DND-41 (cell line): ENCODE data around the gene COX7B.

Source experiments
- ATAC-seq: fragments of 200-7000 bp; cut with Tn5 transposase; 3 replicates; pipeline ENCODE4 v1.9.1; 2021; ENCODE audit warnings: low read depth; ENCODE audit not compliant: insufficient read depth
- DNase-seq: peaks from one replicate; pipeline ENCODE4 v3.0.0-alpha.2; 2020
- H2AFZ ChIP-seq: 2 replicates; pipeline ENCODE4 v1.6.0; 2012; ENCODE audit warnings: low read depth, low read length
- H3K27ac ChIP-seq: 2 replicates; pipeline ENCODE4 v1.5.1; 2012; ENCODE audit warnings: low read length, inconsistent platforms
- H3K27me3 ChIP-seq: fragments of 200-600 bp; sonication (generic); 2 replicates; pipeline ENCODE4 v1.6.0; 2012; ENCODE audit warnings: low read length, mild to moderate bottlenecking, inconsistent platforms; ENCODE audit not compliant: insufficient read depth, poor library complexity
- H3K36me3 ChIP-seq: 2 replicates; pipeline ENCODE4 v1.5.1; 2012; ENCODE audit warnings: low read length, inconsistent platforms; ENCODE audit not compliant: insufficient read depth
- H3K4me1 ChIP-seq: 2 replicates; pipeline ENCODE4 v1.5.1; 2012; ENCODE audit warnings: mild to moderate bottlenecking, low read length; ENCODE audit not compliant: insufficient read depth
- H3K4me2 ChIP-seq: 2 replicates; pipeline ENCODE4 v1.6.0; 2012; ENCODE audit warnings: mild to moderate bottlenecking, moderate library complexity, low read length, inconsistent platforms; ENCODE audit not compliant: insufficient read depth
- H3K4me3 ChIP-seq, 2 experiments: fragments of 200-600 bp in 1 of 2; shearing (Covaris generic) in 1 of 2; 2 replicates each; pipeline ENCODE4 v1.5.1; 2012 to 2016; ENCODE audit warnings: inconsistent platforms in 2 of 2, low read length in 2 of 2, mild to moderate bottlenecking in 2 of 2, low read depth in 1 of 2, moderate library complexity in 1 of 2
- H3K79me2 ChIP-seq: 2 replicates; pipeline ENCODE4 v1.6.0; 2012; ENCODE audit warnings: low read length, inconsistent platforms; ENCODE audit not compliant: insufficient read depth
- H3K9ac ChIP-seq: 2 replicates; pipeline ENCODE4 v1.6.0; 2012; ENCODE audit warnings: low read depth, mild to moderate bottlenecking, inconsistent platforms, low read length, moderate library complexity
- H3K9me3 ChIP-seq: 2 replicates; pipeline ENCODE4 v1.5.1; 2012; ENCODE audit warnings: low read length, moderate library complexity, mild to moderate bottlenecking, inconsistent platforms; ENCODE audit not compliant: insufficient read depth, severe bottlenecking
- H4K20me1 ChIP-seq: 2 replicates; pipeline ENCODE4 v1.6.0; 2012; ENCODE audit warnings: low read length; ENCODE audit not compliant: insufficient read depth
- CTCF ChIP-seq: IDR thresholded peaks from 2 replicates; pipeline ENCODE4 v1.5.1; 2012; ENCODE audit warnings: borderline replicate concordance, low read length, moderate library complexity, mild to moderate bottlenecking; ENCODE audit not compliant: poor library complexity, severe bottlenecking; ENCODE audit errors: extremely low read depth
- EZH2 ChIP-seq: IDR thresholded peaks from 3 replicates; pipeline ENCODE4 v1.6.1; 2012; ENCODE audit warnings: borderline replicate concordance, low read depth, mild to moderate bottlenecking, moderate library complexity, low read length, inconsistent platforms; ENCODE audit not compliant: severe bottlenecking

Gene COX7B

GRCh38 chrX:77893713-77894112 is 5.6 kb upstream of the COX7B start:
- DNase-seq (no peak), ATAC-seq (no peak)
- Histone ChIP-seq H4K20me1 (peaks cover 3% of the 10 kb centered on the region; the same call in 1 of the 2 replicates), H3K27me3 (no peaks in the 10 kb centered on the region), H3K4me2 (peak overlapping the region; percentile 77), H3K4me1 (peaks cover 26% of the 10 kb centered on the region), H2AFZ (no peak overlapping the region), H3K27ac (peak overlapping the region; percentile 89; the same call in 1 of the 2 replicates), H3K9me3 (no peaks in the 10 kb centered on the region), H3K79me2 (peaks cover 62% of the 10 kb centered on the region), H3K4me3 (peak overlapping the region; percentile 44 to 83; a peak in 3 of 4 replicates), H3K9ac (peak overlapping the region; percentile 62), H3K36me3 (no peaks in the 10 kb centered on the region)
- TF ChIP-seq CTCF (no peak), EZH2 (no peak)

GRCh38 chrX:77894921-77895886 is 4.1 kb upstream of the COX7B start, which contains the start of gene MAGT1:
MAGT1 (minus strand) TSS chrX:77895435; CDS start chrX:77895410, 25 bp downstream.
- peak within 1 kb of the TSS; percentile 90 for H2AFZ ChIP-seq
- no peaks in the 10 kb centered on the region for H3K36me3 ChIP-seq
- no peaks in the 10 kb centered on the region for H3K27me3 ChIP-seq
- H3K79me2 ChIP-seq, result peaks cover 60% of the 10 kb centered on the region
- peak within 1 kb of the TSS; percentile 77 for H3K4me2 ChIP-seq
- no peaks in the 10 kb centered on the region for H3K9me3 ChIP-seq
- H3K4me1 ChIP-seq, result peaks cover 28% of the 10 kb centered on the region
- ATAC-seq, result peak; percentile 92
- peak within 1 kb of the TSS; percentile 65 to 83 for H3K4me3 ChIP-seq
- peak within 1 kb of the TSS; percentile 72 for H3K9ac ChIP-seq
- peak within 1 kb of the TSS; percentile 89 for H3K27ac ChIP-seq
- TF ChIP-seq CTCF (peak; percentile 30), EZH2 (no peak)
- peaks cover 3% of the 10 kb centered on the region; the same call in 1 of the 2 replicates for H4K20me1 ChIP-seq
- DNase-seq, result peak; percentile 95

- H2AFZ ChIP-seq, result no peak overlapping the region
- H4K20me1 ChIP-seq, result no peaks in the 10 kb centered on the region
- H3K27ac ChIP-seq, result peak overlapping the region; percentile 85
- ATAC-seq (no peak), DNase-seq (no peak)
- peaks cover 35% of the 10 kb centered on the region for H3K4me1 ChIP-seq
- peak overlapping the region; percentile 66 for H3K9ac ChIP-seq
- H3K36me3 ChIP-seq, result peaks cover 33% of the 10 kb centered on the region
- no peaks in the 10 kb centered on the region for H3K9me3 ChIP-seq
- H3K4me3 ChIP-seq, result peak overlapping the region; percentile 57 to 78; a peak in 3 of 4 replicates
- peak overlapping the region; percentile 73 for H3K4me2 ChIP-seq
- TF ChIP-seq EZH2 (no peak), CTCF (no peak)
- H3K27me3 ChIP-seq, result no peaks in the 10 kb centered on the region
- peaks cover 40% of the 10 kb centered on the region for H3K79me2 ChIP-seq
Measured at GRCh38 chrX:77900688-77901087, 1.4 kb downstream of the COX7B start.
